HG03571 (cell line): ENCODE data around the gene SLC30A4.
"Not testable (repeated sequence)": the region's sequence is repeated elsewhere in the genome, so short reads cannot be mapped to it uniquely, and the experiment has no call there.

ENCODE experiments used
- ATAC-seq: cut with Tn5 transposase; IDR thresholded peaks from one replicate; pipeline ENCODE4 v1.9.1; 2021; ENCODE audit not compliant: unreplicated experiment

The SLC30A4 gene, protein sequence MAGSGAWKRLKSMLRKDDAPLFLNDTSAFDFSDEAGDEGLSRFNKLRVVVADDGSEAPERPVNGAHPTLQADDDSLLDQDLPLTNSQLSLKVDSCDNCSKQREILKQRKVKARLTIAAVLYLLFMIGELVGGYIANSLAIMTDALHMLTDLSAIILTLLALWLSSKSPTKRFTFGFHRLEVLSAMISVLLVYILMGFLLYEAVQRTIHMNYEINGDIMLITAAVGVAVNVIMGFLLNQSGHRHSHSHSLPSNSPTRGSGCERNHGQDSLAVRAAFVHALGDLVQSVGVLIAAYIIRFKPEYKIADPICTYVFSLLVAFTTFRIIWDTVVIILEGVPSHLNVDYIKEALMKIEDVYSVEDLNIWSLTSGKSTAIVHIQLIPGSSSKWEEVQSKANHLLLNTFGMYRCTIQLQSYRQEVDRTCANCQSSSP

GRCh38 chr15:45522328-45523165 is at the start of gene SLC30A4:
SLC30A4 (minus strand) TSS chr15:45522755; CDS start chr15:45522354, 401 bp downstream.
- peak; percentile 71 for ATAC-seq

GRCh38 chr15:45555934-45556608 is 33.5 kb upstream of the SLC30A4 start:
- ATAC-seq, result no peak

GRCh38 chr15:45551676-45552075 is 29.1 kb upstream of the SLC30A4 start:
- ATAC-seq, result no peak

GRCh38 chr15:45550436-45550835 is 27.9 kb upstream of the SLC30A4 start:
- ATAC-seq, result no peak

- no peak for ATAC-seq
Measured at GRCh38 chr15:45549541-45550220, 27.1 kb upstream of the SLC30A4 start.

- ATAC-seq, result no peak
Measured at GRCh38 chr15:45548753-45549520, 26.4 kb upstream of the SLC30A4 start.

DNA sequence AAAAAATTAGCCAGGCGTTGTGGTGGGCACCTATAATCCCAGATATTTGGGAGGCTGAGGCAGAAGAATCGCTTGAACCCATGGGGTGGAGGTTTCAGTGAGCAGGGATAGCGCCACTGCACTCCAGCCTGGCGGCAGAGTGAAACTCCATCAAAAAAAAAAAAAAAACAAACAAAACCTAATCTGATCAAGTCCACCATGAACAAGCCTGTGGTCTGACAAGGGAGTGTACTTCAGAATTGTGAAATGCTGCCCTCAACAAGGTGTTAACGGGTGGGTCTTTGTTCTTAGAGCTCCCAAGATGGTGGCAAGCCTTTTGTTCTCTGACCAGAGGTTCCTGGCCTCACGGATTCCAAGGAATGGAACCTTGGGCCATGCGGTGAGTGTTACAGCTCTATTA is 24.2 kb upstream of the SLC30A4 start:
- no peak for ATAC-seq

DNA sequence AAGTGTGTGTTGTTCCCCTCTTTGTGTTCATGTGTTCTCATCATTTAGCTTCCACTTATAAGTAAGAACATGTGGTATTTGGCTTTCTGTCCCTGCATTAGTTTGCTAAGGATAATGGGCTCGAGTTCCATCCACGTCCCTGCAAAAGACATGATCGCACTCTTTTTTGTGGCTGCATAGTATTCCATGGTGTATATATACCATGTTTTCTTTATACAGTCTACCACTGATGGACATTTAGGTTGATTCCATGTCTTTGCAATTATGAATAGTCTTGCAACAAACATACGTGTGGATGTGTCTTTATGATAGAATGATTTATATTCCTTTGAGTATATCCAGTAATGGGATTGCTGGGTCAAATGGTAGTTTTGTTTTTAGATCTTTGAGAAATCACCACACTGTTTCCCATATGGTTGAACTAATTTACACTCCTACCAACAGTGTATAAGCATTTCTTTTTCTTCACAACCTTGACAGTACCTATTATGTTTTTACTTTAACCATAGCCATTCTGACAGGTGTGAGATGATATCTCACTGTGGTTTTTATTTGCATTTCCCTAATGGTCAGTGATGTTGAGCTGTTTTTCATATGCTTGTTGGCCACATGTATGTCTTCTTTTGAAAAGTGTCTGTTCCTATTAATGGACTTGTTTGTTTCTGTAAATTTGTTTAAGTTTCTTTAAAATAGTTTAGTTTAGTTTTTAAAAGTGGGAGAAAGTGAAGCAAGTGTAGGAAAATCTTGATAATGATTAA is 21.9 kb upstream of the SLC30A4 start:
- no peak for ATAC-seq

DNA sequence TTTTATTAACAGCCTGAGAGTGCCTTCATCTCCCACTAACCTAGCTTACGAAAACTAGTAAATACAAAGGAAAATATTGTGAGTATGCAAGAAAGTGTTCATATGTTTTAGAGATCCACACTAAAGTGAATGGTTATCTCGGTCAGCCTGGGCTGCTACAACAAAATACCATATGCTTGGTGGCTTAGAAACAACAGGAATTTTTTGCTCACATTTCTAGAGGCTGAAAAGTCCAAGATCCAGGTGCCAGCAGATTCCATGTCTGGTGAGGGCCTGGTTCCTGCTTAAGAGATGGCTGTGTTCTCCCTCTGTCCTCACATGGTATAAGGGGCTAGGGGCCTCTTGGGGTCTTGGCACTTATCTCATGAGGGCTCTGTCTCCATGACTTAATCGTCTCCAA is 20.5 kb upstream of the SLC30A4 start:
- ATAC-seq, result no peak

- ATAC-seq, result no peak
Measured at GRCh38 chr15:45540531-45540930, 18.0 kb upstream of the SLC30A4 start.

- no peak for ATAC-seq
Measured at GRCh38 chr15:45539680-45540079, 17.1 kb upstream of the SLC30A4 start.

DNA sequence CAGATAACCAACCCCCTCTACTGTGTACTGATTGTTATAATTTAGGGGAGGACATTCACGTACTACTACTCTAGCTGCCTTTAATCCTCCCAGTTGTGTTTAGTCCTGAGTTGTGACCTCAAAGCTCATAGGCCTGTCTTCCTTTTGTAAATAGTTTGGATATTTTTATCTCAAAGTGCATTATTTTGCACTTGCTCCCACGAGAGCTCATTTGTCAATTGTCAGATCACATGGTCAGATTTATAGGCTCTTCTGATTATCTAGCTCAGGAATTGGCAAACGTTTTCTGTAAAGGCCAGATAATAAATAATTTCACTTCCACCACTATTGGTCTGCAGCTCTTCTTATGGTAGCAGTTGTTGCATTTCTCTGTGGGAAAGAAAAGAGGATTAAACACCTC is 14.4 kb upstream of the SLC30A4 start:
- ATAC-seq, result no peak

DNA sequence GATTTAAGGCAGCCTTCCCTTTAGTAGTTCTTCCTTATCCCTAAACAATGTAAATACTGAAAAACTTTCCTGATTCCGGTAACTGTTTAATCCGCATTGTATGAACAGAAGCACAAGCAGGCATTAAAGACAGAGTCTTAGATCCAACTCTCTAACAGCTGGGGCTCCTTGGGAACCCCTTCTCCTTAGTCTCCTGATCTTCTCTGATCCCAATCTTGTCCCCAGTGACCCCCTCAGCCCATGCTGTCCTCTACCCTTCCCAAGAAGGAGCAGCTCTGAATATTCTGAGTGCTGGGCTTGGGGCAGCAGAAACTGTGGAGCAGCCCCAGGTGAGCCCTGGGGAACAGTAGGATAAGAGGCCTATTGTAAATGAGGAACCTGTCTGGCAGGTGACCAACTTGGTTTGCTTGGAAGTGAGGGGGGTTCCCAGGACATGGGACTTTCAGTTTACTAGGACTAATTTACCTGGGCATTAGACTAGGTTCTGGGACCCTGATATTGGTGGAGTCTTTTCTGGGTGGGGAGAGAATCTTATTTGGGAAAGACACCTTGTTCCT is 13.0 kb upstream of the SLC30A4 start:
- no peak for ATAC-seq

- ATAC-seq, result no peak
Measured at GRCh38 chr15:45534821-45535220, 12.3 kb upstream of the SLC30A4 start.

GRCh38 chr15:45532892-45533291 is 10.3 kb upstream of the SLC30A4 start:
- ATAC-seq, result not testable (repeated sequence)

GRCh38 chr15:45529613-45530012 is 7.1 kb upstream of the SLC30A4 start:
- ATAC-seq, result no peak

DNA sequence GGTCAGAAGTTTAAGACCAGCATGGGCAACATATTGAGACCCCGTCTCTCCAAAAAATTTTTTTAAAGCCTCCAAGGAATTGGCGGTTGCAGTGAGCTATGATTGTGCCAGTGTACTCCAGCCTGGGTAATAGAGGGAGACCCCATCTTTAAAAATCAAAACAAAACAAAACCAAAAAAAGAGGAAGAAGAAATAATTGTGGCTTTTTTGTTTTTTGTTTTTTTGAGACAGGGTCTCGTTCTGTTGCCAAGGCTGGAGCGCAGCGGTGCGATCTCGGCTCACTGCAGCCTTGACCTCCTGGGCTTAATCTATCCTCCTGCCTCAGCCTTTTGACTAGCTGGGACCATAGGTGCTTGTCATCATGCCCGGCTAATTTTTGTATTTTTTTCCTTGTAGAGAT is 4.5 kb upstream of the SLC30A4 start:
- ATAC-seq, result no peak

- no peak for ATAC-seq
Measured at GRCh38 chr15:45523166-45523460, 558 bp upstream of the SLC30A4 start.

DNA sequence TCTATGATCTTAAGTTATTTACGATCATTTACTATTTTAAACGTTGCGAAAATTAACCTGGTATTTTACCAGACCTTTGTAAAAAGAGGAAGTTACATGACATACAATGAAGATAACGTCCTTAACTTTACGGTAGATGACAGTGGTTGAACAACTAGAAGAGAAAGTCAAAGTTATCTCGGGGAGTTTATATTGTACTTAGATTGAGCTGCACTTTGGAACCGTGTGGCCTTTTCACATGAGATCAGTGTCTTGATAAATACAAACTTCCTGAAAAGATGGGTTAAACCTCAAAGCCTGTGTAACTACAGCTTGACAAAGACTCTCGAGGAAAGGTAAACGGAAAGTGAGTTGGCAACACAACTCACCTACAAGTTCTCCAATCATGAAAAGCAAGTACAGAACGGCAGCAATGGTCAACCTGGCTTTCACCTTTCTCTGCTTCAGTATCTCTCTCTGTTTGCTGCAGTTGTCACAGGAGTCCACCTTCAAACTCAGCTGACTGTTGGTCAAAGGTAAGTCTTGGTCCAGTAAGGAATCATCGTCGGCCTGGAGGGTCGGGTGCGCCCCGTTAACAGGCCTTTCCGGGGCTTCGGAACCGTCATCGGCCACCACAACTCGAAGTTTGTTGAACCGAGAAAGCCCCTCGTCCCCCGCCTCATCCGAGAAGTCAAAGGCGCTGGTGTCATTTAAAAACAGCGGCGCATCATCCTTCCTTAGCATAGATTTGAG is 793 bp downstream of the SLC30A4 start:
- ATAC-seq, result no peak
